ENCODE measurements around the gene HSD17B10.

DNA sequence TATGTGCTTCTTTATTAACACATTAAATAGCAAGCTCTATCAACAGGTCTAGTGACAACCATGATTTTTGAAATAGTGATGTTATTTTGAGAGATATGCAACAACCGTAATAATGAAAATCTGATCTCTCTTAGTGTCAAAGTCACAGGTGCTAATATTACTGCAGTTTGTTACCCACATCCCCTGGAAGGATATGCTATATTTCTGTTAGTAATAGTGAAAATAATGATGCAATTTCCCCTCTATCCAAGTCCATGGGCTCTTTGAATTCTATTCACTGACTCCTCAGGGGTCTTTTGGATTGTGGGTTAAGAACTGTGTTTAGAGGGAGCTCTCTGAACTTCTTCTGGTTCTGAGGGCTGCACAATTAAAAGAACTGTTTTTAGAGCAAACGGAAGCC lies 3.0 kb upstream of the HSD17B10 start:
- no peak for TF ChIP-seq RARB (CRISPR knock-in tag; IDR thresholded peaks at IDR 0.05)
- no peak for TF ChIP-seq CSDC2 (CRISPR knock-in tag; IDR thresholded peaks at IDR 0.05)
- TF ChIP-seq PATZ1 (CRISPR knock-in tag; IDR thresholded peaks at IDR 0.05; ENCODE audit: borderline replicate concordance) = no peak
- no peak for TF ChIP-seq ZNF8 (CRISPR knock-in tag; IDR thresholded peaks at IDR 0.05)
- TF ChIP-seq ZFP3 (CRISPR knock-in tag; IDR thresholded peaks at IDR 0.05) = no peak
- no peak for TF ChIP-seq ARNTL (CRISPR knock-in tag; IDR thresholded peaks at IDR 0.05; ENCODE audit: borderline replicate concordance, low read depth)
- no peak for TF ChIP-seq ZNF70 (CRISPR knock-in tag; IDR thresholded peaks at IDR 0.05)
- TF ChIP-seq PPARA (CRISPR knock-in tag; IDR thresholded peaks at IDR 0.05; ENCODE audit: borderline replicate concordance) = no peak
- TF ChIP-seq, protein P1, sequence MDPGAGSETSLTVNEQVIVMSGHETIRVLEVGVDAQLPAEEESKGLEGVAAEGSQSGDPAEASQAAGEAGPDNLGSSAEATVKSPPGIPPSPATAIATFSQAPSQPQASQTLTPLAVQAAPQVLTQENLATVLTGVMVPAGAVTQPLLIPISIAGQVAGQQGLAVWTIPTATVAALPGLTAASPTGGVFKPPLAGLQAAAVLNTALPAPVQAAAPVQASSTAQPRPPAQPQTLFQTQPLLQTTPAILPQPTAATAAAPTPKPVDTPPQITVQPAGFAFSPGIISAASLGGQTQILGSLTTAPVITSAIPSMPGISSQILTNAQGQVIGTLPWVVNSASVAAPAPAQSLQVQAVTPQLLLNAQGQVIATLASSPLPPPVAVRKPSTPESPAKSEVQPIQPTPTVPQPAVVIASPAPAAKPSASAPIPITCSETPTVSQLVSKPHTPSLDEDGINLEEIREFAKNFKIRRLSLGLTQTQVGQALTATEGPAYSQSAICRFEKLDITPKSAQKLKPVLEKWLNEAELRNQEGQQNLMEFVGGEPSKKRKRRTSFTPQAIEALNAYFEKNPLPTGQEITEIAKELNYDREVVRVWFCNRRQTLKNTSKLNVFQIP (CRISPR knock-in tag; IDR thresholded peaks at IDR 0.05; ENCODE audit: borderline replicate concordance, low read depth) = no peak
- no peak for TF ChIP-seq ESRRG (CRISPR knock-in tag; IDR thresholded peaks at IDR 0.05)
- no peak for TF ChIP-seq OSR1 (CRISPR knock-in tag; IDR thresholded peaks at IDR 0.05)
- no peak for TF ChIP-seq ZFP30 (CRISPR knock-in tag; IDR thresholded peaks at IDR 0.05)
- TF ChIP-seq ZNF565 (CRISPR knock-in tag; conservative IDR thresholded peaks at IDR 0.05; ENCODE audit: low read depth) = no peak
- no peak for TF ChIP-seq SNAI2 (CRISPR knock-in tag; IDR thresholded peaks at IDR 0.05)
